GM12865 (cell line): ENCODE results near the gene RB1.
"Not testable (repeated sequence)": the region's sequence is repeated elsewhere in the genome, so short reads cannot be mapped to it uniquely, and the experiment has no call there.

ENCODE experiments used
- DNase-seq: peaks from one replicate; pipeline ENCODE4 v3.0.0; 2010; ENCODE audit warnings: low read depth
- H3K4me3 ChIP-seq: 2 replicates; pipeline ENCODE4 v1.5.1; 2011; ENCODE audit warnings: mild to moderate bottlenecking, low read depth, low read length, control low read depth
- TF ChIP-seq, protein P1 (sequence below): IDR thresholded peaks from 2 replicates; pipeline ENCODE4 v1.5.1; 2011; ENCODE audit warnings: low read length, control low read depth, low read depth, inconsistent platforms; ENCODE audit not compliant: insufficient read depth; ENCODE audit errors: missing control alignments

The RB1 gene

DNA sequence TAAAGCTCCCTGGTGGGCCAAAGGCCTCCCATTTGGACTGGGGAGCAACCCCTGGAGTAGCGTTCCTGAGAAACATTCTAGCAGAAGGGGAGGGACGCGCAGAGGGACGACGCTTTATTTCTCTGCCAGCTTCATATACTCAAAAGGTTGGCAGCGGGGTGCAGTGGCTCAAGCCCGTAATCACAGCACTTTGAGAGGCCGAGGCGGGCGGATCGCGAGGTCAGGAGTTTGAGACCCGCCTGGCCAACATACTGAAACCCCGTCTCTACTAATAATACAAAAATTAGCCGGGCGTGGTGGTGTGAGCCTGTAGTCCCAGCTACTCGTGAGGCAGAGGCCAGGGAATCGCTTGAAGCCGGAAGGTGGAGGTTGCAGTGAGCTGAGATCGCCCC, 16.8 kb downstream of the RB1 start:
- no peak overlapping the region for H3K4me3 ChIP-seq
- TF ChIP-seq, protein P1, sequence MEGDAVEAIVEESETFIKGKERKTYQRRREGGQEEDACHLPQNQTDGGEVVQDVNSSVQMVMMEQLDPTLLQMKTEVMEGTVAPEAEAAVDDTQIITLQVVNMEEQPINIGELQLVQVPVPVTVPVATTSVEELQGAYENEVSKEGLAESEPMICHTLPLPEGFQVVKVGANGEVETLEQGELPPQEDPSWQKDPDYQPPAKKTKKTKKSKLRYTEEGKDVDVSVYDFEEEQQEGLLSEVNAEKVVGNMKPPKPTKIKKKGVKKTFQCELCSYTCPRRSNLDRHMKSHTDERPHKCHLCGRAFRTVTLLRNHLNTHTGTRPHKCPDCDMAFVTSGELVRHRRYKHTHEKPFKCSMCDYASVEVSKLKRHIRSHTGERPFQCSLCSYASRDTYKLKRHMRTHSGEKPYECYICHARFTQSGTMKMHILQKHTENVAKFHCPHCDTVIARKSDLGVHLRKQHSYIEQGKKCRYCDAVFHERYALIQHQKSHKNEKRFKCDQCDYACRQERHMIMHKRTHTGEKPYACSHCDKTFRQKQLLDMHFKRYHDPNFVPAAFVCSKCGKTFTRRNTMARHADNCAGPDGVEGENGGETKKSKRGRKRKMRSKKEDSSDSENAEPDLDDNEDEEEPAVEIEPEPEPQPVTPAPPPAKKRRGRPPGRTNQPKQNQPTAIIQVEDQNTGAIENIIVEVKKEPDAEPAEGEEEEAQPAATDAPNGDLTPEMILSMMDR = no peak
- no peak for DNase-seq

DNA sequence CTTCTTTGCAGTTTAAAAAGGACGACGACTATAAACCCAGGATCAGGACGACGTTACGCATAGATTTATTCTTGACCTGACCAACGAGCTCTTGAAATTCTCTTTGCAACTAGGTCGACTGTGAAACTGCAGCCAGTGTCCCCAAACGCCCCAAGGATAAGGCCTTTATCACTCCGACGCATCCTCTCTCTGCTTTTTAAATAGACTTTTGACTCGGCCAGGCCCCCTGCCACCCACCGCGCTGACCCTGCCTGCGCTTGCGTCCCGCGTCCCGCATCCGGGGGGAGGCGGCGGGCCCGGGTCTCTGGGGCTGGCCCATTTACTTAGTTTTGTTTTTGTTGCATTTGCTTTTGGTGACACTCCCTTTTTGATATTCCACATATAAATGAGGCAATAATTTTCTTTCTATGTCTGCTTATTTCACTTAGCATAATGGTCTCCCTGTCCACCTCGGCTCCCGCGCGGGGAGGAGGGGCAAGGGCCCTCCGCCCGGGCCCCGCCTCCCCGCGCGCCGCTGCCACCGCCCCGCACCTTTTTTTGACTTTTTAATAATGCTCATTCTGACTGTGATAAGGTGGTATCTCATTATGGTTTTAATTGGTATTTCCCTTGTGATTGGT, 17.4 kb downstream of the RB1 start:
- TF ChIP-seq, protein P1 = no peak
- no peak for DNase-seq
- no peak overlapping the region for H3K4me3 ChIP-seq

DNA sequence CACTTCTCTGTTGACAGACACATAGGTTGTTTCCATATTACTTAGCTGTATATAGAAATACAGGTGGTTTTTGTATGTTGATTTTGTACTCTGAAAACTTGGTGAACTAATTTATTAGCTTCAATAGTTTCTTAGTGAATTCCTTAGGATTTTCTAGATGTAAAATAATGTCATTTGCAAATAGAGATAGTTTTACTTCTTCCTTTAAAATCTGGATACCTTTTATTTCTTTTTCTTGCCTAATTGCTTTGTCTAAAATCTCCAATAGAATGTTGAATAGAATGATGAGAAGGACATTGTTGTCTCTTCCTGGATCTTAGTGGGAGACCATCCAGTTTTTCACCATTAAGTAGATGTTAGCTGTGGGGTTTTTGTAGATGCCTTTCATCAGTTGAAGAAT, 18.7 kb downstream of the RB1 start:
- H3K4me3 ChIP-seq = no peak overlapping the region
- DNase-seq = no peak
- TF ChIP-seq, protein P1 = no peak

DNA sequence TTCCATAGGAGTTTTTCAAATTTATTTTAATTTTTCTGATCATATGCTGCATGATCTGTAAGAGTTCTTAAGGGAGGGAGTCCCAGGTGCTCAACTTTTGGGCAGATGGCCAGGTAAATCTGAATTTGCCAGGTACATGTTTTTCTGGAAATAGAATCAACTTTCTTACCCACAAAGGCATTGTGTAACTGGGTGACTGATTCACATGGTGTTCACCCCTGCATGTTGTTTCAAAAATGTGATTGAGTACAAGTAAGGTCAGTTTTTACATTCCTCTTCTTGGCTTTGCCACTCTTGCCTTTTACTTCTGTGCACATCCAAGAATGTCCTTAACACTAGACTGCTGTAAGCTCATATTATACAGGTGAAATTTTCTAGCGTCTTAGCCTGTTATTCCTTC, 30.4 kb downstream of the RB1 start:
- H3K4me3 ChIP-seq = no peak overlapping the region
- TF ChIP-seq, protein P1 = no peak
- DNase-seq = no peak

DNA sequence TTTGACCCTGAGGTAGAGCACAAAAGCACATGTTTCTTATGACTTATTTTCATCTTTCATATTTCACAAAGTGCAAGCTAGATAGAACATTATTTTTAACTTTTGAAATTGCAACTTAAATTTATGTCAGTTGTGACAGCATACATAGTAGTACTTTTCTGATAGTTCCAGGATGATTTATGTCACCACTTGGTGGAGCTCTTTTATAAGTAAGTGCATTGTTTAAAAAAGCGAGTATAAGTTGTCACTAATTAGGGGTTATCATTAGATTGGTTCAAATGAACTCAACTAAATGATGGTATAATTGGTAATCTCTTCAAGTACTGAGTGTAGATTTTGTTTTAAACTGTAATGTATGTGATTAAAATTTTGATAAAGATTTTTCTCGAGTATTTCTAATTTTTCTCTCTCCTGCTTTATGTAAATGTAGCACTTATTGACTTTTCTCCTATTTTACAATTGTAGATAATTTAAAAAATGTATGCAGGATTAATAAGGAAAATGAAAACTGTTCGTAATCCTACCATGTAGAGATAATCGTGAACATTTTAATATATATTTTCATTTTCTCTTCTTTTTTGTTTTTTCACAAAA, 31.1 kb downstream of the RB1 start:
- TF ChIP-seq, protein P1 = peak; percentile 40
- peak; percentile 59 for DNase-seq
- H3K4me3 ChIP-seq = no peak overlapping the region

DNA sequence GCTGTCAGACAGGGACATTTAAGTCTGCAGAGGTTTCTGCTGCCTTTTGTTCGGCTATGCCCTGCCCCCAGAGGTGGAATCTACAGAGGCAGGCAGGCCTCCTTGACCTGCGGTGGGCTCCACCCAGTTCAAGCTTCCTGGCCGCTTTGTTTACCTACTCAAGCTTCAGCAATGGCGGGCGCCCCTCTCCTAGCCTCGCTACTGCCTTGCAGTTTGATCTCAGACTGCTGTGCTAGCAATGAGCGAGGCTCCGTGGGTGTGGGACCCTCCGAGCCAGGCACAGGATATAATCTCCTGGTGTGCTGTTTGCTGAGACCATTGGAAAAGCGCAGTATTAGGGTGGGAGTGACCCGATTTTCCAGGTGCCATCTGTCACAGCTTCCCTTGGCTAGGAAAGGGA, 35.6 kb downstream of the RB1 start:
- not testable (repeated sequence) for H3K4me3 ChIP-seq, DNase-seq

DNA sequence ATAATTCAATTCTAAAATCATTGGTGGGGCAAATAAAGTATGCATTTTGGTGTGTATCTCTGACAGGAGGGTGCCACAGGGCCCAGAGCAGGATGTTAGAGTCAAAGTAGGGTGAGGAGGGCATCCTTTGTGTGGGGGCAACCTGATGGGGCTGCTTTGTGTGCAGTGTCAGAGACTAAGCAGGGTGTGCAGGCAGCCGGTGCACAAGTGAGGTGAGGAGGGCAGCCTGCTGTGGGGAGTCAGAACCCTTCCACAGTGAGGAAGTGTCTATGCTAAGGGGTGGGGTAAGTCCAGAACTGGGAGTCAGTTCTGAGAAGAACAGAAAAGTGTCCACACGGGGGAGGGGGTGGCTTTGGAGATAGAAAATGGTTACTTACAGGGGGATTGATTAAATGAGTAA, 40.7 kb downstream of the RB1 start:
- H3K4me3 ChIP-seq = no peak overlapping the region
- TF ChIP-seq, protein P1 = no peak
- DNase-seq = no peak

DNA sequence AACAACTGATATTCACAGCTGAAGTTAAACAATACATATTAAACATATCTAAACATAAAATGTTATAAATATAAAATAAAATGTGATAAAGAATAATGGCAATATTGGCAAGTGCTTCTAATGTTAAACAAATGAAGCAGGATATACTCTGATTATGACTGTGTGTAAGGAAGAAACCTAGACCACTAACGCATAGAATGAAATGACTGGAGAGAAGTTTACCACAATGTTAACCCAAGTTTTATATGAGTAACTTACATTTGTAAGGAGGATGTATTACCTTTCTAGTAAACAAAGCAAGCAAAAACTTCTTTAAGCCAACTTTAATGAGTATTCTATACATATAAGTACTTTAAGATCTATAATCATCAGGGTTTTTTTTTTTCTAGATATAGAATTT, 43.0 kb downstream of the RB1 start:
- DNase-seq = peak; percentile 3
- no peak overlapping the region for H3K4me3 ChIP-seq
- TF ChIP-seq, protein P1 = no peak
